HEK293 (cell line): ENCODE measurements around the gene EIF4E1B.

Experiments
- CTCF ChIA-PET: fragments of 350-600 bp; formaldehyde crosslinking; extraction: SDS; loops from one replicate; lab custom pipeline; 2021; ENCODE audit warnings: antibody characterized with exemption; lab: Yijun Ruan, JAX
- POLR2A ChIA-PET: fragments of 300-600 bp; formaldehyde crosslinking; extraction: SDS; loops from one replicate; lab custom pipeline; 2020; ENCODE audit warnings: antibody characterized with exemption, inconsistent platforms; lab: Yijun Ruan, JAX
- H3K27ac ChIP-seq: fragments of 200-500 bp; sonication (Bioruptor generic); 2 replicates; pipeline ENCODE4 v1.5.1; 2014; ENCODE audit warnings: low read depth, low read length, control low read depth, inconsistent platforms; ENCODE audit errors: extremely low read depth
- H3K36me3 ChIP-seq, 2 experiments: fragments of 200-500 bp in 1 of 2; sonication (Bioruptor generic) in 1 of 2; 1 replicate in 1 of 2; 2 replicates in 1 of 2; pipeline ENCODE4 v1.5.1; 2014 to 2017; ENCODE audit warnings: inconsistent platforms in 2 of 2, low read length in 2 of 2; ENCODE audit not compliant: control insufficient read depth in 2 of 2, insufficient read depth in 1 of 2
- H3K4me1 ChIP-seq: fragments of 200-500 bp; sonication (Bioruptor generic); 2 replicates; pipeline ENCODE4 v1.5.1; 2014; ENCODE audit warnings: mild to moderate bottlenecking, low read length, inconsistent platforms; ENCODE audit not compliant: control insufficient read depth, insufficient read depth
- H3K4me3 ChIP-seq: 2 replicates; pipeline ENCODE4 v1.5.1; 2011; ENCODE audit warnings: low read depth, mild to moderate bottlenecking, control low read depth, low read length, moderate library complexity
- H3K9me3 ChIP-seq: fragments of 200-500 bp; sonication (Bioruptor generic); 2 replicates; pipeline ENCODE4 v1.5.1; 2014; ENCODE audit warnings: low read depth, low read length, inconsistent platforms; ENCODE audit not compliant: control insufficient read depth, insufficient read depth
- GFI1B ChIP-seq: fragments of 450-650 bp; formaldehyde crosslinking; IDR thresholded peaks from 2 replicates; pipeline ENCODE4 v1.5.1; 2016; ENCODE audit warnings: missing biosample characterization, missing genetic modification characterization
- GLIS2 ChIP-seq: fragments of 450-650 bp; formaldehyde crosslinking; IDR thresholded peaks from 2 replicates; pipeline ENCODE4 v1.5.1; 2016; ENCODE audit warnings: missing biosample characterization, missing genetic modification characterization
- HOXA7 ChIP-seq: sonication (generic); formaldehyde crosslinking; IDR thresholded peaks from 2 replicates; pipeline ENCODE4 v1.8.1; 2022; ENCODE audit warnings: missing genetic modification reagents, borderline replicate concordance
- HOXC10 ChIP-seq: sonication (generic); formaldehyde crosslinking; IDR thresholded peaks from 2 replicates; pipeline ENCODE4 v1.8.1; 2023; ENCODE audit warnings: mild to moderate bottlenecking, missing genetic modification reagents
- SALL2 ChIP-seq: fragments of 450-650 bp; formaldehyde crosslinking; IDR thresholded peaks from 2 replicates; pipeline ENCODE4 v1.5.0; 2017; ENCODE audit warnings: missing biosample characterization, mild to moderate bottlenecking, missing genetic modification characterization, borderline replicate concordance
- SETDB1 ChIP-seq: IDR thresholded peaks from one replicate; pipeline ENCODE4 v1.6.1; 2017; ENCODE audit warnings: mild to moderate bottlenecking, low read length, moderate library complexity, mixed read lengths; ENCODE audit not compliant: insufficient read length
- YY2 ChIP-seq: fragments of 450-650 bp; formaldehyde crosslinking; IDR thresholded peaks from 2 replicates; pipeline ENCODE4 v1.5.1; 2016; ENCODE audit warnings: missing biosample characterization, missing genetic modification characterization
- ZBTB17 ChIP-seq: fragments of 450-650 bp; formaldehyde crosslinking; IDR thresholded peaks from 2 replicates; pipeline ENCODE4 v1.5.1; 2016; ENCODE audit warnings: missing biosample characterization, missing genetic modification characterization
- ZBTB21 ChIP-seq: fragments of 450-650 bp; formaldehyde crosslinking; IDR thresholded peaks from 2 replicates; pipeline ENCODE4 v1.5.1; 2017; ENCODE audit warnings: missing biosample characterization, missing genetic modification characterization
- ZNF157 ChIP-seq: fragments of 450-650 bp; formaldehyde crosslinking; IDR thresholded peaks from 2 replicates; pipeline ENCODE4 v1.5.1; 2016; ENCODE audit warnings: missing biosample characterization, missing genetic modification characterization
- ZNF274 ChIP-seq, 2 experiments: fragments of 200-500 bp in 1 of 2; fragments of 450-650 bp in 1 of 2; sonication (Bioruptor generic) in 1 of 2; formaldehyde crosslinking in 1 of 2; IDR thresholded peaks; 2 replicates each; pipeline versions ENCODE4 v1.5.1 to v1.6.1; 2014 to 2016; ENCODE audit warnings: borderline replicate concordance in 1 of 2, inconsistent platforms in 1 of 2, low read length in 1 of 2, missing biosample characterization in 1 of 2, missing genetic modification characterization in 1 of 2
- ZNF324 ChIP-seq: fragments of 450-650 bp; formaldehyde crosslinking; IDR thresholded peaks from 2 replicates; pipeline ENCODE4 v1.5.1; 2016; ENCODE audit warnings: missing biosample characterization, missing genetic modification characterization
- ZNF426 ChIP-seq: fragments of 450-650 bp; formaldehyde crosslinking; IDR thresholded peaks from 2 replicates; pipeline ENCODE4 v1.5.1; 2017; ENCODE audit warnings: missing biosample characterization, missing genetic modification characterization, mild to moderate bottlenecking, inconsistent platforms, moderate library complexity
- ZNF558 ChIP-seq: fragments of 450-650 bp; formaldehyde crosslinking; IDR thresholded peaks from 2 replicates; pipeline ENCODE4 v1.5.1; 2016; ENCODE audit warnings: missing biosample characterization, missing genetic modification characterization
- ZNF621 ChIP-seq: fragments of 450-650 bp; formaldehyde crosslinking; IDR thresholded peaks from 2 replicates; pipeline ENCODE4 v1.5.1; 2017; ENCODE audit warnings: missing biosample characterization, missing genetic modification characterization
- ZNF626 ChIP-seq: fragments of 450-650 bp; sonication (Bioruptor Pico); formaldehyde crosslinking; IDR thresholded peaks from 2 replicates; pipeline ENCODE4 v1.5.1; 2018; ENCODE audit warnings: missing biosample characterization, missing genetic modification characterization, inconsistent platforms
- ZNF654 ChIP-seq: fragments of 450-650 bp; formaldehyde crosslinking; IDR thresholded peaks from 2 replicates; pipeline ENCODE4 v1.5.1; 2016; ENCODE audit warnings: low read depth, missing biosample characterization, missing genetic modification characterization
- ZNF660 ChIP-seq: fragments of 450-650 bp; IDR thresholded peaks from 2 replicates; pipeline ENCODE4 v1.5.1; 2018; ENCODE audit warnings: missing biosample characterization, mild to moderate bottlenecking, missing genetic modification characterization
- ZNF707 ChIP-seq: fragments of 450-650 bp; formaldehyde crosslinking; IDR thresholded peaks from 2 replicates; pipeline ENCODE4 v1.5.1; 2016; ENCODE audit warnings: missing biosample characterization, missing genetic modification characterization
- ZNF843 ChIP-seq: fragments of 450-650 bp; formaldehyde crosslinking; IDR thresholded peaks from 2 replicates; pipeline ENCODE4 v1.5.1; 2016; ENCODE audit warnings: missing biosample characterization, missing genetic modification characterization
- ZSCAN16 ChIP-seq: fragments of 450-650 bp; formaldehyde crosslinking; IDR thresholded peaks from 2 replicates; pipeline ENCODE4 v1.5.1; 2016; ENCODE audit warnings: missing biosample characterization, missing genetic modification characterization
- ZSCAN30 ChIP-seq: fragments of 450-650 bp; IDR thresholded peaks from 2 replicates; pipeline ENCODE4 v1.5.1; 2018; ENCODE audit warnings: missing biosample characterization, mild to moderate bottlenecking, missing genetic modification characterization, moderate library complexity
- TF ChIP-seq, protein P1 (sequence below): fragments of 450-650 bp; IDR thresholded peaks from 2 replicates; pipeline ENCODE4 v1.5.1; 2018; ENCODE audit warnings: missing biosample characterization, missing genetic modification characterization
- TF ChIP-seq, protein P2 (sequence below): fragments of 450-650 bp; formaldehyde crosslinking; IDR thresholded peaks from 2 replicates; pipeline ENCODE4 v1.5.1; 2017; ENCODE audit warnings: missing biosample characterization, missing genetic modification characterization
- TF ChIP-seq, protein P3 (sequence below): fragments of 450-650 bp; formaldehyde crosslinking; IDR thresholded peaks from 2 replicates; pipeline ENCODE4 v1.5.1; 2016; ENCODE audit warnings: missing biosample characterization, missing genetic modification characterization
- TF ChIP-seq, protein P4 (sequence below): fragments of 450-650 bp; formaldehyde crosslinking; IDR thresholded peaks from 2 replicates; pipeline ENCODE4 v1.5.1; 2016; ENCODE audit warnings: missing biosample characterization, missing genetic modification characterization
- TF ChIP-seq, protein P5 (sequence below): fragments of 450-650 bp; formaldehyde crosslinking; optimal IDR thresholded peaks from 2 replicates; pipeline ENCODE3; 2016; ENCODE audit warnings: missing biosample characterization, mild to moderate bottlenecking, missing genetic modification characterization

EIF4E1B gene

DNA sequence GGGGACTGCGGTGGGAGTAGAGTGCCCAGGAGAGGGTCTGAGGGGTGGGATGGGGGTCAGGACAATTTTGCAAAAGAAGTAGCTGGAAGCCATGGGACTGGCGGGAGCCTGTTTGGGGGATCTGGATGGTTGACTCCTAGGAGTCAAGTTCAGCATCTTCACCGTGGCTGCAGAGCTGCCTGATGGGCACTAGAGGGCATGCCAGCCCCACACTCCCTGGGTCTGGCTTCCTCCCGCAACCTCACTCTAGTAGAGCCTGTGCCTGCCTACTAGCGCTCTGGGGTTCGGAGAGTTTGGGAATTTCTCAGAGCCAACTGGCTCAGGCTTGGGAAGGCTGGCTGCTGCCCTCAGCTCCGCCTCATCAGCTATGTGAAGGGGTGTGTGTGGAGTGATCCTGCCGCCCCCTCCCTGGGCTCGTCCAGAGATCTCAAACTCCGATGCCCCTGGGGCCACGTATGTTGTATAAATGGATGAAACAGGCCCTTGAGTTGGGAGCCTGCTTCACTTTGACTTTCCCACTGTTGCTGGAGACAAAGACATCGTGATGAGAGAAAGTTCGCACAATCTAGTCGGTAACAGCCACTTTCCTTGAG, 27.6 kb downstream of the EIF4E1B start (continued):
- TF ChIP-seq, protein P1, sequence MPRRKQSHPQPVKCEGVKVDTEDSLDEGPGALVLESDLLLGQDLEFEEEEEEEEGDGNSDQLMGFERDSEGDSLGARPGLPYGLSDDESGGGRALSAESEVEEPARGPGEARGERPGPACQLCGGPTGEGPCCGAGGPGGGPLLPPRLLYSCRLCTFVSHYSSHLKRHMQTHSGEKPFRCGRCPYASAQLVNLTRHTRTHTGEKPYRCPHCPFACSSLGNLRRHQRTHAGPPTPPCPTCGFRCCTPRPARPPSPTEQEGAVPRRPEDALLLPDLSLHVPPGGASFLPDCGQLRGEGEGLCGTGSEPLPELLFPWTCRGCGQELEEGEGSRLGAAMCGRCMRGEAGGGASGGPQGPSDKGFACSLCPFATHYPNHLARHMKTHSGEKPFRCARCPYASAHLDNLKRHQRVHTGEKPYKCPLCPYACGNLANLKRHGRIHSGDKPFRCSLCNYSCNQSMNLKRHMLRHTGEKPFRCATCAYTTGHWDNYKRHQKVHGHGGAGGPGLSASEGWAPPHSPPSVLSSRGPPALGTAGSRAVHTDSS (tag by site-specific recombination): no peak
- TF ChIP-seq, protein P2, sequence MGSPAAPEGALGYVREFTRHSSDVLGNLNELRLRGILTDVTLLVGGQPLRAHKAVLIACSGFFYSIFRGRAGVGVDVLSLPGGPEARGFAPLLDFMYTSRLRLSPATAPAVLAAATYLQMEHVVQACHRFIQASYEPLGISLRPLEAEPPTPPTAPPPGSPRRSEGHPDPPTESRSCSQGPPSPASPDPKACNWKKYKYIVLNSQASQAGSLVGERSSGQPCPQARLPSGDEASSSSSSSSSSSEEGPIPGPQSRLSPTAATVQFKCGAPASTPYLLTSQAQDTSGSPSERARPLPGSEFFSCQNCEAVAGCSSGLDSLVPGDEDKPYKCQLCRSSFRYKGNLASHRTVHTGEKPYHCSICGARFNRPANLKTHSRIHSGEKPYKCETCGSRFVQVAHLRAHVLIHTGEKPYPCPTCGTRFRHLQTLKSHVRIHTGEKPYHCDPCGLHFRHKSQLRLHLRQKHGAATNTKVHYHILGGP (tag by site-specific recombination): no peak
- 0 out of 2 replicates have a peak, but pooled peaks have one; percentile 37 for TF ChIP-seq ZNF660 (tag by site-specific recombination)
- TF ChIP-seq ZNF558: no peak
- TF ChIP-seq ZNF843 (tag by site-specific recombination): no peak
- no peak for TF ChIP-seq ZNF626 (tag by site-specific recombination)
- TF ChIP-seq ZSCAN16 (tag by site-specific recombination): no peak
- TF ChIP-seq SALL2 (tag by site-specific recombination): no peak
- TF ChIP-seq ZBTB17: peak; percentile 17; the same call in 1 of the 2 replicates
- TF ChIP-seq SETDB1: no peak
- TF ChIP-seq ZNF654 (tag by site-specific recombination): peak; percentile 88
- 0 out of 2 replicates have a peak, but pooled peaks have one; percentile 9 for TF ChIP-seq ZSCAN30 (tag by site-specific recombination)
- TF ChIP-seq ZNF621 (tag by site-specific recombination): no peak
- TF ChIP-seq, protein P3, sequence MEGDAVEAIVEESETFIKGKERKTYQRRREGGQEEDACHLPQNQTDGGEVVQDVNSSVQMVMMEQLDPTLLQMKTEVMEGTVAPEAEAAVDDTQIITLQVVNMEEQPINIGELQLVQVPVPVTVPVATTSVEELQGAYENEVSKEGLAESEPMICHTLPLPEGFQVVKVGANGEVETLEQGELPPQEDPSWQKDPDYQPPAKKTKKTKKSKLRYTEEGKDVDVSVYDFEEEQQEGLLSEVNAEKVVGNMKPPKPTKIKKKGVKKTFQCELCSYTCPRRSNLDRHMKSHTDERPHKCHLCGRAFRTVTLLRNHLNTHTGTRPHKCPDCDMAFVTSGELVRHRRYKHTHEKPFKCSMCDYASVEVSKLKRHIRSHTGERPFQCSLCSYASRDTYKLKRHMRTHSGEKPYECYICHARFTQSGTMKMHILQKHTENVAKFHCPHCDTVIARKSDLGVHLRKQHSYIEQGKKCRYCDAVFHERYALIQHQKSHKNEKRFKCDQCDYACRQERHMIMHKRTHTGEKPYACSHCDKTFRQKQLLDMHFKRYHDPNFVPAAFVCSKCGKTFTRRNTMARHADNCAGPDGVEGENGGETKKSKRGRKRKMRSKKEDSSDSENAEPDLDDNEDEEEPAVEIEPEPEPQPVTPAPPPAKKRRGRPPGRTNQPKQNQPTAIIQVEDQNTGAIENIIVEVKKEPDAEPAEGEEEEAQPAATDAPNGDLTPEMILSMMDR (tag by site-specific recombination): peak; percentile 87
- TF ChIP-seq, all 188 proteins: peak for 8

DNA sequence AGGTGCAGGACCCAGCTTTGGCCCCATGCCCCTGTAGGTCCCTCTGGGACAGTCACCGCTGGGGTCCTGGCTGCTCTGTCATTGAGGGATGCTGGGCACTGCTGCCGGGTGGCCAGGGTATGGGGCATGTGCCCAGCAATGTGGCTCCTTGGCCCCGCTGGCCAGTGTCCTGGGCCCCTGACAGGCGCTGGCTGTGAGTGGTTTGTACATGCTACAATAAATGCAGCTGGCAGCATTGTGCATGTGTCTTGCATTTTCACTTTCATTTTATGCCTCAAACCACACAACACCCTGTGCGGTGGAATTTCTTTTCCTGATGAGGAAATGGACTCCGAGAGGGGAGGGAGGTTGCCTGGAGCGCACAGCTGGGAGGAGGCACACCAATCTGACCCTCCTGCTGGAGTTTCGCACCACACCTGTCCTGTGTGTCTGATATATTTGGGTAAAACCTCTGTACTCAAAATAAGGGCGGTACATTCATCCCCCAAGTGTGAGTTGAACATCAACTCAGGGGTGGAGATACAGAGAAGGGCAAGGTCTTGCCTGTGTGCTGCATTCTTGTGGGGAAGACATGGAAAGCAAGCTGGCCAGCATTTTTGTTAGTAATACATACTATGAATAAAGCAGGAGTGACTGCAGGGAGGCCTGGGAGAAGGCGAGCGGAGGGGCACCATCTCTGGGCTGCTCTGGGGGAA, 28.5 kb downstream of the EIF4E1B start:
- POLR2A ChIA-PET: no interaction called here
- no peak overlapping the region for H3K4me3 ChIP-seq

DNA sequence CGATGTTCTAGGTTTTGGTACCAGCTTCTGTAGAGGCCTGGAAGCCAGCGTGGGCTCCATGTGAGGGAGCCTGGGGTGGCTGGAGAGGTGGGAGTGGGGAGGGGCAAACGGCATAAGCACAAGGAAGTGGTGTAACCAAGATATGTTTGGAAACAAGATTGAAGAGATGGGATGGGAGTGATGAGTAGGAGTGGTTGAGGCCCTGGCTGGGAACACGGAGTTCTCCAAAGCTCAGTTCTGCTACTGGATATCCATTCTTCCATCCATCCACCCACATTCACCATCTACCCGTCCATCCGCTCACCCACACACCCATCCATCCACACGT, 29.0 kb downstream of the EIF4E1B start:
- H3K4me1 ChIP-seq: no peaks in the 10 kb centered on the region
- no peak overlapping the region for H3K4me3 ChIP-seq
- POLR2A ChIA-PET: no interaction called here
- no peaks in the 10 kb centered on the region for H3K9me3 ChIP-seq
- H3K36me3 ChIP-seq: peaks cover 0 to 4% of the 10 kb centered on the region in 2 experiments; a peak in 1 of 3 replicates
- CTCF ChIA-PET: interaction anchor here (0.6 to 3.7 kb wide), 9 partner anchors 24 to 453 kb away, joined by 3 to 78 read pairs (median 10); no protein-coding TSS in a partner anchor
- no peak overlapping the region for H3K27ac ChIP-seq
- TF ChIP-seq ZBTB21 (no peak), GLIS2 (tag by site-specific recombination) (no peak), ZBTB17 (no peak), ZNF324 (tag by site-specific recombination) (no peak), ZNF426 (tag by site-specific recombination) (no peak)
- TF ChIP-seq, protein P4, sequence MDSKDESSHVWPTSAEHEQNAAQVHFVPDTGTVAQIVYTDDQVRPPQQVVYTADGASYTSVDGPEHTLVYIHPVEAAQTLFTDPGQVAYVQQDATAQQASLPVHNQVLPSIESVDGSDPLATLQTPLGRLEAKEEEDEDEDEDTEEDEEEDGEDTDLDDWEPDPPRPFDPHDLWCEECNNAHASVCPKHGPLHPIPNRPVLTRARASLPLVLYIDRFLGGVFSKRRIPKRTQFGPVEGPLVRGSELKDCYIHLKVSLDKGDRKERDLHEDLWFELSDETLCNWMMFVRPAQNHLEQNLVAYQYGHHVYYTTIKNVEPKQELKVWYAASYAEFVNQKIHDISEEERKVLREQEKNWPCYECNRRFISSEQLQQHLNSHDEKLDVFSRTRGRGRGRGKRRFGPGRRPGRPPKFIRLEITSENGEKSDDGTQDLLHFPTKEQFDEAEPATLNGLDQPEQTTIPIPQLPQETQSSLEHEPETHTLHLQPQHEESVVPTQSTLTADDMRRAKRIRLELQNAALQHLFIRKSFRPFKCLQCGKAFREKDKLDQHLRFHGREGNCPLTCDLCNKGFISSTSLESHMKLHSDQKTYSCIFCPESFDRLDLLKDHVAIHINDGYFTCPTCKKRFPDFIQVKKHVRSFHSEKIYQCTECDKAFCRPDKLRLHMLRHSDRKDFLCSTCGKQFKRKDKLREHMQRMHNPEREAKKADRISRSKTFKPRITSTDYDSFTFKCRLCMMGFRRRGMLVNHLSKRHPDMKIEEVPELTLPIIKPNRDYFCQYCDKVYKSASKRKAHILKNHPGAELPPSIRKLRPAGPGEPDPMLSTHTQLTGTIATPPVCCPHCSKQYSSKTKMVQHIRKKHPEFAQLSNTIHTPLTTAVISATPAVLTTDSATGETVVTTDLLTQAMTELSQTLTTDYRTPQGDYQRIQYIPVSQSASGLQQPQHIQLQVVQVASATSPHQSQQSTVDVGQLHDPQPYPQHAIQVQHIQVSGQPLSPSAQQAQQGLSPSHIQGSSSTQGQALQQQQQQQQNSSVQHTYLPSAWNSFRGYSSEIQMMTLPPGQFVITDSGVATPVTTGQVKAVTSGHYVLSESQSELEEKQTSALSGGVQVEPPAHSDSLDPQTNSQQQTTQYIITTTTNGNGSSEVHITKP: no peak
- TF ChIP-seq, protein P5, sequence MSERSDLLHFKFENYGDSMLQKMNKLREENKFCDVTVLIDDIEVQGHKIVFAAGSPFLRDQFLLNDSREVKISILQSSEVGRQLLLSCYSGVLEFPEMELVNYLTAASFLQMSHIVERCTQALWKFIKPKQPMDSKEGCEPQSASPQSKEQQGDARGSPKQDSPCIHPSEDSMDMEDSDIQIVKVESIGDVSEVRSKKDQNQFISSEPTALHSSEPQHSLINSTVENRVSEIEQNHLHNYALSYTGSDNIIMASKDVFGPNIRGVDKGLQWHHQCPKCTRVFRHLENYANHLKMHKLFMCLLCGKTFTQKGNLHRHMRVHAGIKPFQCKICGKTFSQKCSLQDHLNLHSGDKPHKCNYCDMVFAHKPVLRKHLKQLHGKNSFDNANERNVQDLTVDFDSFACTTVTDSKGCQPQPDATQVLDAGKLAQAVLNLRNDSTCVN (tag by site-specific recombination): no peak

More for the DNA sequence above, 28.5 kb downstream of the EIF4E1B start:
- no peak for TF ChIP-seq ZNF157
- TF ChIP-seq ZNF707 (tag by site-specific recombination): no peak
- TF ChIP-seq ZNF274 (IDR thresholded peaks at IDR 0.05; ENCODE audit: low read length): no peak
- no peak for TF ChIP-seq ZNF274 (tag by site-specific recombination; IDR thresholded peaks at IDR 0.05; ENCODE audit: borderline replicate concordance)
- no peak for TF ChIP-seq HOXA7 (CRISPR knock-in tag)
- TF ChIP-seq GFI1B: no peak
- TF ChIP-seq YY2 (tag by site-specific recombination): no peak
- TF ChIP-seq ZNF843 (tag by site-specific recombination): no peak
- TF ChIP-seq HOXC10 (CRISPR knock-in tag): no peak
- CTCF ChIA-PET: interaction anchor here (0.6 to 3.7 kb wide), 18 partner anchors 9 to 1908 kb away, joined by 3 to 78 read pairs (median 4); no protein-coding TSS in a partner anchor
- Histone ChIP-seq H3K9me3 (no peaks in the 10 kb centered on the region), H3K36me3 (peaks cover 0 to 5% of the 10 kb centered on the region in 2 experiments; a peak in 1 of 3 replicates), H3K4me1 (no peaks in the 10 kb centered on the region), H3K27ac (no peak overlapping the region)
